Subcutaneous adipose tissue (tissue), 4 donors: Measurements from ENCODE around the gene CTIF. TPM values are rescaled to one million over a fixed set of nuclear protein-coding genes. Genes with fewer than 3 reads are reported as not detected.

Source experiments
- CTCF ChIP-seq: fragments of 450-650 bp; IDR thresholded peaks from one replicate; pipeline ENCODE4 v1.5.1; 2016; ENCODE audit warnings: low read depth, mild to moderate bottlenecking, control low read depth, antibody characterized with exemption, moderate library complexity
- total RNA-seq, 4 donors: library from RNA; depleted of rRNA; stranded (reverse); fragments of >200 nt; gene quantifications; one replicate each; pipeline ENCODE4 v1.1.0, GENCODE V29; 2016

Gene CTIF
- total RNA-seq, 4 donors from 2014 or later: 41.0 to 195 (median 78.3) TPM

GRCh38 chr18:48901145-48902022, 362.6 kb downstream of the CTIF start:
- no peak for TF ChIP-seq CTCF

- TF ChIP-seq CTCF: no peak
These were observed 363.4 kb downstream of the CTIF start for GRCh38 chr18:48902023-48902855.

- TF ChIP-seq CTCF: no peak
These were observed 364.2 kb downstream of the CTIF start for GRCh38 chr18:48902856-48903601.

GRCh38 chr18:48904091-48904490, 365.3 kb downstream of the CTIF start:
- no peak for TF ChIP-seq CTCF

- TF ChIP-seq CTCF: no peak
These were observed 366.1 kb downstream of the CTIF start for GRCh38 chr18:48904847-48905394.

GRCh38 chr18:48905513-48905912, 366.7 kb downstream of the CTIF start:
- no peak for TF ChIP-seq CTCF
